Endothelial cell (in vitro differentiated cells): ENCODE data around the gene PCYOX1L. TPM values are rescaled to one million over a fixed set of nuclear protein-coding genes. Genes with fewer than 3 reads are reported as not detected.

Experiments used
- DNase-seq: peaks from one replicate; pipeline ENCODE4 v3.0.0; 2021; ENCODE audit warnings: low spot score
- H3K27ac Mint-ChIP-seq: one replicate; pipeline ENCODE4 v1.8.0; 2021; ENCODE audit warnings: mixed read lengths, inconsistent platforms; ENCODE audit not compliant: unreplicated experiment
- H3K27me3 Mint-ChIP-seq: one replicate; pipeline ENCODE4 v1.8.0; 2021; ENCODE audit warnings: mild to moderate bottlenecking, moderate library complexity, mixed read lengths, inconsistent platforms; ENCODE audit not compliant: unreplicated experiment
- H3K36me3 Mint-ChIP-seq: one replicate; pipeline ENCODE4 v1.8.0; 2021; ENCODE audit warnings: mild to moderate bottlenecking, low read depth, mixed read lengths, inconsistent platforms; ENCODE audit not compliant: unreplicated experiment
- H3K4me1 Mint-ChIP-seq: one replicate; pipeline ENCODE4 v1.8.0; 2021; ENCODE audit warnings: mild to moderate bottlenecking, mixed read lengths, inconsistent platforms; ENCODE audit not compliant: unreplicated experiment
- H3K4me3 Mint-ChIP-seq: one replicate; pipeline ENCODE4 v1.8.0; 2021; ENCODE audit warnings: mild to moderate bottlenecking, mixed read lengths, inconsistent platforms; ENCODE audit not compliant: unreplicated experiment
- H3K9me3 Mint-ChIP-seq: one replicate; pipeline ENCODE4 v1.8.0; 2021; ENCODE audit warnings: mixed read lengths, inconsistent platforms; ENCODE audit not compliant: unreplicated experiment
- CTCF ChIP-seq: fragments of 200-600 bp; sonication (generic); IDR thresholded peaks from one replicate; pipeline ENCODE4 v1.5.0; 2021; ENCODE audit warnings: antibody characterized with exemption; ENCODE audit not compliant: unreplicated experiment
- long read RNA-seq: library from polyadenylated mRNA; unstranded; transcript quantifications from one replicate; pipeline ENCODE4 v2.0.0, GENCODE V29; 2020; ENCODE audit not compliant: unreplicated experiment
- total RNA-seq: library from RNA; stranded (reverse); fragmentation: NEBNext Ultra II Directional; extraction: Animal tissue kit (Norgen Biotek cat#: 25700); gene quantifications from one replicate; pipeline ENCODE4 v1.2.1, GENCODE V29; 2021; ENCODE audit not compliant: unreplicated experiment

The PCYOX1L gene
- 18.3 TPM for total RNA-seq
- long read RNA-seq, transcript PCYOX1L-201 (6 exons, 2,546 nt) = major isoform, 19 of 20 reads
- long read RNA-seq, partial matches to known transcripts = 0 of 20 reads
- long read RNA-seq, other reads (novel, unspliced or antisense) = 1 of 20 reads

- peaks cover 15% of the 10 kb centered on the region for H3K4me1 Mint-ChIP-seq
- peak within 1 kb of the TSS; percentile 95 for H3K4me3 Mint-ChIP-seq
- peak; percentile 91 for DNase-seq
Observed at GRCh38 chr5:149357370-149358293, at the start of gene PCYOX1L. Gene PCYOX1L (plus strand): TSS chr5:149358046. CDS start chr5:149358069, 23 bp downstream.

GRCh38 chr5:149309354-149309753, 48.5 kb upstream of the PCYOX1L start:
- Mint-ChIP-seq H3K27ac (peak overlapping the region; percentile 61), H3K36me3 (peaks cover 82% of the 10 kb centered on the region), H3K4me1 (peaks cover 76% of the 10 kb centered on the region), H3K27me3 (peaks cover 28% of the 10 kb centered on the region), H3K4me3 (peak overlapping the region; percentile 49), H3K9me3 (no peaks in the 10 kb centered on the region)
- TF ChIP-seq CTCF = no peak
- DNase-seq = no peak

More at GRCh38 chr5:149357370-149358293, at the start of gene PCYOX1L:
- peak within 1 kb of the TSS; percentile 48 for H3K27ac Mint-ChIP-seq
- TF ChIP-seq CTCF = no peak
- no peaks in the 10 kb centered on the region for H3K9me3 Mint-ChIP-seq
- peaks cover 13% of the 10 kb centered on the region for H3K36me3 Mint-ChIP-seq
- H3K27me3 Mint-ChIP-seq = peaks cover 5% of the 10 kb centered on the region

GRCh38 chr5:149310488-149310887, 47.4 kb upstream of the PCYOX1L start:
- Mint-ChIP-seq H3K36me3 (peaks cover 81% of the 10 kb centered on the region), H3K27me3 (peaks cover 29% of the 10 kb centered on the region), H3K4me1 (peaks cover 67% of the 10 kb centered on the region), H3K4me3 (peak overlapping the region; percentile 71), H3K9me3 (no peaks in the 10 kb centered on the region), H3K27ac (peak overlapping the region; percentile 78)
- no peak for TF ChIP-seq CTCF
- DNase-seq = no peak

- no peak for DNase-seq
- Mint-ChIP-seq H3K4me3 (peak overlapping the region; percentile 71), H3K27ac (peak overlapping the region; percentile 78), H3K4me1 (peaks cover 62% of the 10 kb centered on the region), H3K9me3 (no peaks in the 10 kb centered on the region), H3K27me3 (peaks cover 27% of the 10 kb centered on the region), H3K36me3 (peaks cover 77% of the 10 kb centered on the region)
- TF ChIP-seq CTCF = no peak
Observed at GRCh38 chr5:149310947-149311658, 46.7 kb upstream of the PCYOX1L start.
